NK-92 (cell line): ENCODE results near the gene SH2D7.

Experiments
- DNase-seq: peaks from one replicate; lab custom pipeline; 2025; ENCODE audit not compliant: unreplicated experiment; lab: John Stamatoyannopoulos, UW

The SH2D7 gene

DNA sequence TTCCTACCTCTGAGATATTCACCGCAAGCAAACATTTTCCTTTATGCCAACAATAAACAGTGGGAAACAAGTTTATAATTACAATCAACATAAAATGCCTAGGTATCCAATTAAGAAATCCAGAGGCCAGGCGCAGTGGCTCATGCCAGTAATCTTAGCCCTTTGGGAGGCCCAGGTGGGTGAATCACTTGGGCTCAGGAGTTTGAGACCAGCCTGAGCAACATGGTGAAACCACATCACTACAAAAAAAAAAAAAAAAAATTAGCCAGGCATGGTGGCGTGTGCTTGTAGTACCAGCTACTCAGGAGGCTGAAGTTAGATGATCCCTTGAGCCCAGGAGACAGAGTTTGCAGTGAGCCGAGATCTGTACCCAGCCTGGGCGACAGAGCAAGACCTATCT lies 32.1 kb upstream of the SH2D7 start:
- DNase-seq: no peak

DNA sequence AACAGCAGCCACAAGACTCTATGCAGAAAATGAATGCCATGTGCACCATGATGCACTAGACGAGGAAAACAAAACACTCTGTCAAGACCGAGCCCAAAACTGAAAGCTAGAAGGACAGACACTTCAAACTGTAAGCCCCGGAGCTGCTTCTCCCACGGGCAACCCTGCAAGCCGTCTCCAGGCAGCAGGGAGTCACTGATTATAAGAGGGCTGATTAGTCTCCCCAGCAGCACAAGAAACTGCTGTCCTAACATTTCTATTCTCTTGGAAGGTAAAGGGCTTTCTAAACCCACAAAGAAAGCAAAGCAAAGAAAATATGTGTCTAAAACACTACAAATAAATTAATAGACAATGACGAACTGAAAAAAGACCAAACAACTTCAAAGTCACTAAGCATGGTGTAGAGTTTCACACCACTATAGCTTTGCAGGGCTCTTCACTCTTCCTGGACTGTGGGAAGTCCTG lies 30.4 kb upstream of the SH2D7 start:
- DNase-seq: no peak

DNA sequence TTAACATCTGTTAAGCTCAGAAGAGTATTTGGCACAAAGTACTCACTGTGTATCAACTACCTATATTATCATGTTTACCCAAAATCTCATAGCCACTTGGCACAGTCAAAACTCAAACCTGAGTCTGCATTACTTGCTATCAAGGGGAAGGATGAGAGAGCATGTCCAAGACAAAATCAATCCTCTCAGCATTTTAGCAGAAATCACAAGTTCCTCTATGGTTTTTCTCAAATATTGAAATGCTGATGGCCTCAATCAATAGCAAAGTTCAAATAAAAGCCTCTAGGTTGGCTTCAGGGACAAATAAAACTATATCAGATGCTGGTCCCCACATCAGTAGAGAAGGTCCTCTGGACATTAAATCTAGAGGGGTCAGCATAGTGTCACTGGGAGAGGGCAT lies 29.1 kb upstream of the SH2D7 start:
- no peak for DNase-seq

DNA sequence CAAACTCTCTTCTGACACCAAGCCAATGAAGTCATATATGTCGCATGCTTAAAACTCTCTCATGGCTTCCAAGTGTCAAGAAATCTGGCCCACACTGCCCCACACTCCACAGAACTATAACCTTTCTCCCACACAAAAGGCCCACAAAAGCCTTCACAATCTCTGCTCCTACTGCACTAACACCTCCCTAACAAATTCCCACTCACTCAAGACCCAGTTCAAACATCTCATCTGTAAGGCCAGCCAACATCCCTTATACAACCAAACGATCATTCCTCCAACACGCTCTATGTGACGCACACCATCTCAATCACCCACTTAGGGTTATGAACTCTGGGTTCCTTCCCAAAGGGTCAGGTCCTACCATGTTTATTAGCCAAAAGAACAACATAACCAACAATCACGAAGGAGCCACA lies 28.4 kb upstream of the SH2D7 start:
- no peak for DNase-seq

DNA sequence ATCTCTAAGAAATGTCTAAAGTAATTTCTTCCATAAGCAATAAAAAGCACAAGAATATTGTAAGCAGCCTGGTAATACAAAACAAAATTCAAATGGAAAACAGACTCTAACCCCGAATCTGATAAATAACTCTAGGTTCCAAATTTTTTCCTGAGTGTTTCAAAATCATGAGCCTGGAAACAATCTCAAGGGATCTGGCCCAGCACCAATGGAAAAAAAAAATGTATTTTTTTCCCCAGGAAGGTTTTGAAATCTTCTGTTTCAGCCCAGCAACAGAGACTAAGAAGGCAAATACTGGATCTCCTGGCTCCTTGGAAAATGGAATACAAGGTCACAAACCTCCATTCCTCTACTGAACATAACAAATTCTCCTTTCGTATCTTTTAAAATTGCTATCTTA lies 27.8 kb upstream of the SH2D7 start:
- no peak for DNase-seq

DNA sequence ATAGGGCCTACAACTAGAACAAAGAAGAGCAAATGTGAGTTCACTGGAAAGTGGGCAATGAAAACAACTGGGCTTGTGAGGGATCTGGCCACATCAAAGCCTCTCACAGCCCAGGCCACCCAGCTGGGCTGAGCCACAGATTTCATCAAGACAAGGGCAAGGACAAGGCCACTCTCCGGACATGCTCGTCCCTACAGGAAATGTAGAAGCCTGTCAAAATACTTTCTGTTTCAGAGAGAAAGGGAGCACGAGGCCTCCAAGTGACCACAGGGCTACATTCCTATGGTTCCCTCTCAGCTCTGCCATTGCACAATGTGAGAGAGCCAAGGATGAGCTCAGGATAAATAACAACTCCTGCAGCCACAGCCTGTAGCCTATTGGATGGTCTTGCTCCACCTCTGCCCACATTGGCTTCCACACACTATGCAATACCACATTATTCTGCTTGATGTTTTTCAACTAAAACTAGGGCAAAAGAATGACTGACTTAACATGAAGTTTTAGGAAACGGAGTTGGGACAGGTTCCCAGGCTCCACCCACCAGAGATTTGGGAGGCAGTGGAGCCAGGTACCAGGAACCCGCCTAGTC lies 27.0 kb upstream of the SH2D7 start:
- no peak for DNase-seq

DNA sequence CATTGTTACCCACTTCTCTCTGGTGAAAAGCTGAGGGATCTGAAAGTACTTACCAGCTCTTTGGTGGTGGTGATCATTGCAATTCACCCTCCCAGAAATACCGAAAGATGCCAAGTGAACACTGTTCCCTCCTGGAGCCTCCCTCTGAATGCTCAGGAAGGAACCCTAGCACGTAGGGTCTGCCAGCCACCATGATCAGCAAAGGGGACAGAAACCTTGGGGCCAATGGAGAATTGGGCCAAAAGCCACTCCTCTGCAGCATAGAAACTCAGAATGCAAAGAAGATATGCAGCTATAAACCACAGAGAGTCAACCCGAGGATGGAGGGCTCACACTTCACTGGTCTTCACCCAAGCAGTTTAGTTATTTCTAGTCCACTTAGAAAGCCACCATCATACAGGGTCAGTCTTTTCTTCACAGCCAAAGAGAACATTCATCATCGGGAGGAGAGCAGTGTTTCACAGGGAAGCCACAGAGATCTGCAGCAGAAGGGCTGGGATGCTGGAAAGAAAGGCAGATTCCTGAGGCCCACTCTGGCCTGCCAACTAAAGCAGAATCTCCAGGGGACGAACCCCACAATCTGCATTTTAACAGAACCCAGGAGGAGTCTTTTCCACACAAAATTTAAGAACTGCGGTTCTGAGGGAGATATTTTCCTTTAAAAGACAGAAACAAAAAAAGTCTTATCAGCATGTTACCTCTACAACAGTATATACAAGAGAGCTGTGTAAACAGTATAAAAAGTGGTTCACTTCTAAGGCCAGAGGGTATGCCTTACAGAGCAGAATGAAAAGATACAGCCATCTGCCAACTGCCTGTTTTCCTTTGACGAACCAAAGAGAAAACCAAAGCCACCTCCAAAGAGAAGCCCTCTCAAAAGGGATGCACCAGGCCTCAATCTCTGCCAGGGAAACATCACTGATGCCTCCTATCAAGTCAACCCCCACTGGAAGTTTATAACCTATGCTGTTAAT lies 26.1 kb upstream of the SH2D7 start:
- DNase-seq: no peak

DNA sequence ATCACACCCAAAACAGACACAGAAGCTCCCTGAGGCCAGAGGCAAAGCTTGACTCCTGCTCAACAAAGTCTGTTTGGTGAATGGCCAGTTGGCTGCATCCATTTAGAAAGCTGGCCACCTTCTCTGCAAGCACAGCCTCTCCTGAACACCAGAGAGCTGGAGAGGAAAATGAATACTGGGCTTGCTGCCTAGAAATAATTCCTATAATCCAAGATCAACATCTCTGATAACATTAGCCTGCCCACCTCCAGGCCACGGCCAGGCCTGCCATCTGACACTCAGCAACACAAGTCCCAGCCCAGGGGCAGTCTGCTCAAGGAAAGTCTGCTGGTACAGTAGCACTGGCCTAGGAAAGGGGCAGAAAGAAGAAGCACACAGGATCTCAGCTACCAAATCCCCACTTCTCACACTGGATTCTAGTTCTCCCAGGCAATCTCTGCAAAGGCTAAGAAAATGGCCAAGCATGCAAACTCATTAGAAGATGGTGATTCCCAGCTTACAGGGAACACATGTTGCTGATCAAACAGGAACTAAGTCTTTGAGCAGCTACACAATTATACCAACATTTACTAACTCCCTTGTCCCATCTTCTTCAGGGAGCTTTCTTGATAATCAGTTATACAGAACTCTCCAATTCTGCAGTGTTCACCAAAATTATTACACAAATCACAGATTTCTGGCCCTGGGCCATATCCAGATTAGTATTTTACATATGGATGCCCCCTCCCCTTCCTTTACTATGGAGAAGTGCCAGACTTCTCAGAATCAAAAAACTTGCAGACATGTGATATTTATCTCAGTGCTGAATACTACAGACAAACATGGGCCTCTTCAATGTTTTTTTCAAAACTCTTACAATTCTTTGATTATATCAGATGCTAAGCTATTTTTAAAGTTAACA lies 24.8 kb upstream of the SH2D7 start:
- DNase-seq: no peak

DNA sequence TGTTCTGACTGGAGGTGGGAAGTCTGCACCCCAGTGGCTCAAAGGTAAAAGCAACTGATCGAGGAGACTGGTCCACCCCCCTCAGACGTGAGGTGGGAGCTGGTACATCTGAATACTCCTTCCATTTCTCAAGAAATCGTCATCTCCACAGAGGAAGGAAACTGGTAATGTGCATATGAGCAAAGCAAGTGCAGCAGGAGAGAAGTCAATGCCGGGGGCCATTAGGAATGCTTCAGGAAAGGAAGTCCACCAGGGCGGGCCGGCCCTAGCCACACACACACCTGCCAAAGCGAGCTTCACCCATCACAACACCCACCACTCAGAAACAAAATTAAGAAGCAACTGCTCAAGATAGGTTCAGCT lies 23.3 kb upstream of the SH2D7 start:
- no peak for DNase-seq

DNA sequence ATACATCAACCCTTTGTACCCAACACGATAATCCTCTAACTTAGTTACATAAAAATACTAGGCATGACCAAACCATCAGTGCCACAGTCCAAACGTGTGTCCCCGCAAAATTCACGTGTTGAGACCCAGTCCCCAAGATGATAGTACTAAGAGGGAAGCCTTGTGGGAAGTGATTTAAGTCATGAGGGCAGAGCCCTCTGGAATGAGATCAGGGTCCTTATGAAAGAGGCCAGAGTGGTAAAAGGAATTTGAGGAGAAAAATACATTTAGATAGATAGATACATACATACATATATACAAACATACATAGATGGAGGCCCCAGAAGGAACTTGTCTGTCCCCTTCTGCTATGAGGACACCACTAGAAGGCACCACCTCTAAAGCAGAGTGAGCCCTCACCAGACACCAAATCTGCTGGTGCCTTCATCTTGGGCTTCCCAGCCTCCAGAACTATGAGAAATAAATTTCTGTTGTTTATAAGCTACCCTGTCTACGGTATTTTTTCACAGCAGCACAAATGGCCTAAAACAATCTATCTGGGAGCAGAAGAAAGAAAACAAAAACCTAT lies 22.8 kb upstream of the SH2D7 start:
- no peak for DNase-seq

DNA sequence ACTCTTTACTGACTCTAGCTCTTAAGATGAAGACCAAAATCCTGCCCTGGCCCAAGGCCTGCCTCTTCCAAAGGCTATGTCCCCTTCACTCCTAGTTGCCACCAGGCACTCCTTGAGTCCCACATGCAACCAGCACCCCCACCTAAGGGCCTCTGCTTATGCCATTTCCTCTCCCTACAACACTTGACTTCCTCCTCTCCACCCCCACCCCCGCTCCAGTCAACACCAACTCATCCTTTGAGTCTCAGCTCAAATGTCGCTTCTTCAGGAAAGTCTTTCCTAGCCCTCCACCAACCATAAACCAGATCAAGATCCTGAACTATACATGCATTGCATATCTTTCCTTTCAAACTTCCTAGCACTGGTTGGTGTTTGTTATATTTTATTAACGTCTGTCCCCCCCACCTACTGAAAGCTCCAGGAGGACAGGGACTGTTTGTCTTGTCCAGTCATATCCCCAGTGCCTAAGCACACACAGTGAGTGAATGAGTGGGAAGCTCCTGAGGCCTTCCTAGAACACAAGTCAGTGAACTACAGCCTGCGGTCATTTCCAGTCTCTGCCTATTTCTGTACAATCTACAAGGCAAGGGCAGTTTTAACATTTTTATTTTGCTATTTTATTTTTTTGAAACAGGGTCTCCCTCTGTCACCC lies 22.2 kb upstream of the SH2D7 start:
- no peak for DNase-seq

DNA sequence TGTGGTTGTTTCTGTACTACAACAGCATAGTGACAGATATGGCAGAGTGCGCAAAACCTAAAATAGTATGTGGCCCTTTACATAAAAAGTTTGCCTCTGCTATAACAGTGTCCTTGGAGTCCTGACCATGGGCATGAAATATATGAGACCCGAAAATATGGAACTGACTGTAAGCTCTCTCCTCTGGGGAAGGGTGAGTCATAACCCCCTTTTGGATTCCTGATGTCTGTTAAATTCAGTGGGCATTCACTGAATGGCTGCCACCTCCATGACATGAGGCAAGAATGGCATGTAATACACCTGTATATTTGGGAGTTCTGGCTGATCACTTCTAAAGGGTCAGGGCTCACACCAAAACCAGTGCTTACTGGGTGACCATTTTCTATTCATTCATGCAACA lies 21.0 kb upstream of the SH2D7 start:
- DNase-seq: no peak

DNA sequence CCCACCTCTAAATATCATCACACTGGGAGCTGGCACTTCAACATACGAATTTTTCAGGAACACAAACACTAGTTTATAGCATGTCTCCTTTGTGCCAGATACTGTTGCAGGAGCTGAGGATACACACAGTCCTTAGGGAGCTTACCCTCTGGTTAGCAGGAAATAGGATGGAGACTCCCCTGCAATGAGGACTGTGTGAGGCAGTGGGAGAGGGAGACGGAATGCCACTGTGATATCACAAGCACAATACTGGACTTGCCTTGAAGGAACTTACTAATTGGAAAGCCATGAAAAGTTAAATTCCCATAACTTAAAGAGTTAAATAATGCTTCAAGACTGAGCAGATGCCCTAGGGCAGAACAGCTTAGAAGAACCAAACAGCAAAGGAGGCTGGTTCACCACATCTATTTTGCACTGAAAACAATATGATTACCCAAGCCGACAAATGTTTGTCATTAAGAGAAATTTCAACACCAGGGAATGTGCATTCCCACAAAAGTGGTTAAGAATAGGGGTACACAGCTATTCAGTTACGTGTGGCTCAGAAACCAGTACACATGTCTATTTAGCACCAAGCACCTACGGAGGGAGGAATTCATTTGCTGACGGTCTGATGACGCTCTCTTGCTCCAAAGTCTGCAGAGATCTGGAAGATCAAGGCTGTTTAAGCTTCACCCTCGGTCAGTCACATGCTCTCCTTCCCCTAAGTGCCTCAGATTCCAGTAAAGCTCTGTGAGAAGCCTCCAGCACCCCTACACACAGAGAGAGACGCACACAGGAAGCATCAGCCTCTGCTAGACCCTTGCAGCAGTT lies 20.1 kb upstream of the SH2D7 start:
- no peak for DNase-seq

DNA sequence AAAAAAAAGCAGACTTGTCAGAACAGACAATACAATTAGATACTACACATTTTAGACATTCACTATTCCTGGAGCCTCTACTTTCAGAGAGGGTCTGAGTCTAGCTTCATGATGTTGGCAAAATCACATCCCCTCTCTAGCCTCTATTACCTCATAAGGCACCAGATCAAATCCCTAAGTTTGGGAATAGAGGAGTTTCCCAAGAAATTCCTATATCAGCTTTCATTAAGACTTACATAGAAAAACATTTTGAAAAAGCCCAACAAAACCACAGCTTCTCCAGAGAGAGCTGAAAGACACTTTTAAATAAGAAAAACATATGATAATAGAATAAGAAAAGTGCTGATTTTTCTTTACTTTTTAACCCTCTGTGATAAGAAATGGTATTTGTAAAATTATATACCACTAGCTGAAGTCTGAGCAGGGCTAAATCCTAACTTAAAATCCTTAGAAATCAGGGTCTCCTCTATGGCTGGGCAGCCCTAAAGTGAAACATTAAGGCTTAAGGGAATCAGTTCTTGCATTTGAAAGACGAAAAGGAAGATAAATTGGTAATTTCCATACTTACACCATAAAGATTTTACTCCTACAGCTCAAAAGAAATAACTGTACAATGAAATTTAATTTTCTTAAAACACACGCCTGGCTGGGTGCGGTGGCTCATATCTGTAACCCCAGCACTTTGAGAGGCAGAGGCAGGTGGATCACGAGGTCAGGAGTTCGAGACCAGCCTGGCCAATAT lies 19.1 kb upstream of the SH2D7 start:
- DNase-seq: no peak

DNA sequence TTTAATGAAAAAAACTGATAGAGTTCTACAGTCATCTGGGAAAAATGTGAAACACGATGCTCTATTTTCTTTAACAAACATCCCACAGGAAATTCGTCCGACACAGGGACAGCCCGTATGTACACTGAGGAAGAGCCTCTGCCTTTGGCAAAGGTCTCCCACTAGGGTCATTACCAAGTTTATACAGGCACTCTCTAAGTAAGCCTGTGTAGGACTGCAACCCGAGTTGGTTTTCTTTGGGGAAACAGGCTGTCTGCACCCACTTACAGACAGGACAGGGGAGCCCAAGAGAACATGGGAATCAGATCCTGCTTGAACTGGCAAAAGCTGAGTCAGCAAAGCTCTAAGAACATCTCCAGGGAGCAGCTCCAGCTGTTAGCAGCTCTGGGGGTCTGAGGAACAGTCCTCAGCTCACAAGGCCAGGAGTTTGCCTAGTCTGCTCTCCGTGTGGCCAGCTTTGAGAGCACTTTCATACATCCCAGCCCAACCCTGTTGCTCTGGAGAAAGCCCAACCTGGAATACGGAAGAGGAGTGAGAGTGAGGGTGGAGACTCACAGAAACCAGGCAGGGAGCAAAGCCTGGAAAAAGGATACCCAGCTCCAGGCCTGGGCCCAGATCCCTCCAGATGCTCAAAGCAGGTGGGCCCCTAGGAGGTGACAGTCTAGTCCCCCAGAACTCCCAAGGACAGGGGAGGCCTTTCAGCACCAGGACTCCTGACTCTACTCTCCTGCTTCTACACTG lies 16.7 kb upstream of the SH2D7 start:
- no peak for DNase-seq

DNA sequence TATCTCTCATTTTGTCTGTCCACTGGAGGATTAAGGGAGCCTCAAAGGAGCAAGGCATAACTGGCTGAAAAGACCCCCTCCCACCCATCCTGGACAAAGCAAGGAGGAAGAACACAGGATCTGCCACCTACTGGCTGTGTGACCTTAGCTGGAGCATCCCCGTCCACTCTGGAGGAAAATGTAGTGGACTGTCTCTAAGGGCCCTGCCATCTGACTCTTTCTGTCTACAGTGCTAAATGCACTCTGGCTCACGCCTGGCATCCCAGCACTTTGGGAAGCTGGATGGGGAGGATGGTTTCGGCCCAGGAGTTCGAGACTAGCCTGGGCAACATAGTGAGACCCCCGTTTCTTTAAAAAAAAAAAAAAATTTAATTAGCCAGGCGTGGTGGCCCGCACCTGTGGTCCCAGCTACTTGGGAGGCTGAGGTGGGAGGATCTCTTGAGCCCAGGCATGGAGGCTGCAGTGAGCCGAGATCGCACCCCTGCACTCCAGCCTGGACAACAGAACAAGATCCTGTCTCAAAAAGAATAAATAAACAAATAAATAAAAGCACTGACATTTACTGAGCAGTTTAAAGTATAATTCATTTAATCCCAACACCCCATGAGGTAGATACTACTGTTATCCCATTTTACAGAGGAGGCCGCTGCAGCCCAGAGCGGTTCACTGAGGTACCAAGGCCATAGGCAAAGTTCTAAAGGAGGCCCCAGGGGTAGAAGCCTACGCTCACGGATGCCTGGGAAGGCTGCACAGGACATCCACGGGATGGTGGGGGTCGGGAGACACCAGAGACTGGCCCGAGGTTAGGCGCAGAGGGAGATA lies 15.9 kb upstream of the SH2D7 start:
- DNase-seq: no peak

DNA sequence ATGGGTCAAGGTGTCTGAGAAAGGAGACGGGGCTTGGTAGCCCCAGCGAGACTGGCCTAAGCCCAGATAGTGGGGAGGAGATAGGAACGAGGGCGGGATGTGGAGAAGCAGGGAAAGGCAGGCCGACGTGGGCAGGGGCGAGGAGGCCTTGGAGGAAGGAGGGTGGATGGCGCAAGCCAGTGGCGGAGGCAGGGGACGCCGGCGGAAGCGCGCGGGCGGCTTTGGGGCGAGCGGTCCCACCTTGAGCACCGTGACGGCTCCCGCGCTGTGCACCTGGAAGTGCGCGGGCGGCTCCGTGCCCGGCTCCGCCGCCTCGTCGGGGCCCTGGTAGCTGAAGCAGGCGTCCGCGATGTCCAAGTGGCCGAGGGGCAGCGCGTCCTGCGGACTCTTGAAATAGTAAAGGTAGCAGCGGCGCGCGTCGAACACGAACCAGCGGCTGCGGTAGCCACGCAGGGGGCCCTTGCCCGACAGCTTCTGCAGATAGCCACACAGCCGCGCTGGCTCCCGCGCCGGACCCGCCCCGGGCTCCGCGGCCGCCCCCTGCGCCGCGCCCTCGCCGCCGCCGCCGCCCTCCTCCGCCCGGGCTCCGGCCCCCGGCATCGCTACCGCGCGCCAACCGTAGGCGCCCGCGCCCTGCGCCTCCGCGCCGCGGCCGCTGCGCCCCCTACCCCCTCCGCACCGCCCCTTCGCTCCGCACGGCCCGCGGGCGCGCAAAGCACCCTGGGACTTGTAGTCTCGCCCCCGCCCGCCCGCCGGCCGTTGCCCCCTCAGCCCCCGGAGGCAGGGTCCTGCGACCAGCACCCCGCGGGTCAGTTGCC lies 15.1 kb upstream of the SH2D7 start, which contains the start of gene TBC1D2B:
Gene TBC1D2B, minus strand, starts transcription at position 659 of the 818 bp plus-strand sequence. Its CDS starts 59 bp downstream, at position 600.
- DNase-seq: no peak
